Measurements from ENCODE around the gene SECTM1. TPM values are rescaled to one million over a fixed set of nuclear protein-coding genes. Genes with fewer than 3 reads are reported as not detected.

The SECTM1 gene
- total RNA-seq, 1 donor: 34.2 TPM

DNA sequence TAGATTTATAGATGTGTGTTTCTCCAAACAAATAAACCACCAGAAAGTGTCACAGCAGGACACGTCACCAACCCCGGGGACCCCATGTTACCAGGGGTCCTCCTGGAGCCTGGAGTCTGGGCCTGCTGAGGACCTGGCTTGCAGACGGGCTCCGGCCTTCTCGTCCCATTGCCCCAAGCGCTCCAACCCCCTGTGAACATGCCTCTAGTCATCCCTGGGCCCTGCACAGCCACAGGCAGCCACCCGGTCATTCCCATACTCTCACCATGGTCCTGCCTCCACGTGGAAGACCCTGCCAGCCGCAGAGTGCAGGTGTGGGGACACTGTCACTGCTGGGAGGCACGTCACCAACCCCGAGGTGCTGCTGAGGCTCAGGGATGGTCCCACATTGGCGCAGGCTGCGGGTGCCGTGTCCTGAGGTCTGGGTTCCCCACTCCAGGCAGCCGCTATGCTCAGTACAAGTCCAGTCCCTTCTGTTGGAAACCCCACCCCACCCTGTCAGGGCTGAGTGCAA is 4.5 kb downstream of the SECTM1 start:
- TF ChIP-seq CTCF (IDR thresholded peaks at IDR 0.05; ENCODE audit: insufficient read depth, low read length): no peak
- no peak overlapping the region for H3K4me3 ChIP-seq (ENCODE audit: low read depth, low read length)
- no peak for DNase-seq (ENCODE audit: low read depth)

DNA sequence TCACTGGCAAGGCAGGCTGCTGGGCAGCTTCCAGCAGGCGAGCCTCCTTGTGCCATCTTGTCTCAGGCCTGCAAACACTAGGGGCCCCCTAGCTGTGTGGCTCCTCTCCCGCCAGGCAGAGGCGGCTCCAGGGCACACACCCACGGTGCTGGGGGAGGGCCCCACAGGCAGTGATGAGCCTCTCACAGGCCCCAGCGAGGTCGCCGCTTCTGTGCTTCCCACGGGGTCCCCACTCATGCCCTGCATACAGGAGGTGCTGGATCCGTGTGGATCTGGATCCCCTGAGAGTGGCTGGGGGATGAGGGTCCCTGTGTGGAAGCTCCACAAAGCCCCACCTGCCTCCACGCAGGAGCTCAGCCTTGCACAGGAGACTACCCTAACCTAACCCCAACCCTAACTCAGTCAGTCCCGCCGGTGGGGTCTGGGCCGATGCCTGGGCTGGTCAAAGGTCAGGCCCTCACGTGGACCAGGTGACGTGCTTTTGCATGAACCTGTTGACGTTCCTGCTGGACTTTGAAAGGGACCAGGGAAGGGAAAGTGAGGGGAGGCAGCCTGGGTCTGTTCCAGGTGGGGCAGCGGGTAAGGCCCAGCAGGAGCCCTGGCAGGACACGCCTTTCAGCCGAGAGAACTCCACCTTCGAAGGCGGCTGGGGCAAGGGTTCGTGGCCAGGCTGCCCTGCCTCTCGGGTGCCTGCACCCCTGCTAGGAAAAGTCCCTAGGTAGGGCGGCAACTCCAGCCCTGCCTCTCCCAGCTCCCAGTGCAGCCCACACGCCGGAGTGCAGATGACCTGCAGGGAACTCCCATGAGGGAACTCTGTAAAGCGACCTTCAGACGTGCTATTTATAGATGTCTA is 5.2 kb downstream of the SECTM1 start:
- TF ChIP-seq CTCF (IDR thresholded peaks at IDR 0.05; ENCODE audit: insufficient read depth, low read length): no peak
- H3K4me3 ChIP-seq (ENCODE audit: low read depth, low read length): no peak overlapping the region
- no peak for DNase-seq (ENCODE audit: low read depth)

- TF ChIP-seq CTCF (IDR thresholded peaks at IDR 0.05; ENCODE audit: insufficient read depth, low read length): no peak
- H3K4me3 ChIP-seq (ENCODE audit: low read depth, low read length): no peak overlapping the region
- no peak for DNase-seq (ENCODE audit: low read depth)
These were observed 5.8 kb downstream of the SECTM1 start for GRCh38 chr17:82327757-82328140.

DNA sequence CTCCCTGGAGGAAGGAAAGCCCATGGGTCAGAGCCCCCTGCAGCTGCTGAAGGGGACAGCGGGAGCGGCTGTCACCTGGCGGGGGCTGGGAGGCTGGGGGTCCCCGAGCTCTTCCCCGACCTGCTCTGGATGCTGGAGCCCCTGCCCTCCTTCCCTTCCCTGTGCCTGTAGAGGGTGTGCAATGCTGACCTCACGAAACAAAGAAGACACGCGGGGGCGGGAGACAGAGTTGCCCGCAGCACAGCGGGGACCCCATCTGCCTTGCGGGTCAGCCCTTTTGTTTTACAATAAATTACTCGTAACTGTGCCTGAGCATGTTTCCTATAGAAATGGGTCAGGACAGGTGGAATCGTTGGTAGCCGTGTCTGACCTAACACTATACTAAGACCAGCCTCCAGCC is 6.3 kb downstream of the SECTM1 start:
- no peak for DNase-seq (ENCODE audit: low read depth)
- TF ChIP-seq CTCF (IDR thresholded peaks at IDR 0.05; ENCODE audit: insufficient read depth, low read length): no peak
- no peak overlapping the region for H3K4me3 ChIP-seq (ENCODE audit: low read depth, low read length)

DNA sequence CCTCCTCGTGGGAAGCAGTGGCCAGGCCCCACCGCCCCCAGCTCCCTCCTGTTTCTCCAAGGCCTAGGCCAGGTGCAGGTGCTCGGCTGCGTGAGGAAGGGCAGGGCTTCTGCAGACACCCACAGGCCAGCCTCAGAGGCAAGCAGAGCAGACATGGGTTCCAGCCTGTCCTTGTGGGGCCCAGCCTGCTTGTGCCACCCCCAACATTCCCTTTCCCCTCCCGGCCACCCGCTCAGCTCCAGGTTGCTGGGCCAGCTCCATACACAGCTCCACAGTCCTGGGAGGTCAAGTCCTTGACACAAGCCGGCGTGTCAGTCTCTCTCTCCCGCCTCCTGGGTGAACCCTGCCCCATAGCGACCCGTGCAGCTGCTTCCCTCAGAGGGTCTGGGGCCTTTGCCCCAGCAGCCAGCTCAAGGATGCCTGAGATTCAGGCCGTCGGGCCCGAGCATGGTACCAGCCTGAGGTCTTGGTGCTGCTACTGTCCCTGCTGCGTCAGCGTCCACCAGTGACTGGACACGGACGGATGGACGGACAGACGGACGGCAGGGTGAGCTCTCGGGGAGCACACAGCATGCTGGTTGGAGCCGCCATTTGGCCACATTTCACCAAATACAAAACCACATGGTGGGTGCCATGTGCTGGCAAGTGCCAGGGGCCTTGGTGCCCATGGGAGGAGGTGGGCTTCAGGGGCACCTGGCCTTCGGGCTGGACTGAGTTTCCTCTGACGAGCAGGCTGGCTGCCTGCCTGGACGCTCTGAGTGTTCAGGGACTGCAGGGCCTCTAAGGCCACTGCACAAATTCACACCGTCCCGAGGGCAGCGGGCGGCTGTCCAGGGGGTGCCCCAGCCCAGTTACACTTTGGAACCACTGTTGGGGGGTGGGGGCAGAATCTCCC is 8.0 kb downstream of the SECTM1 start:
- no peak overlapping the region for H3K4me3 ChIP-seq (ENCODE audit: low read depth, low read length)
- no peak for DNase-seq (ENCODE audit: low read depth)
- TF ChIP-seq CTCF (IDR thresholded peaks at IDR 0.05; ENCODE audit: insufficient read depth, low read length): no peak

DNA sequence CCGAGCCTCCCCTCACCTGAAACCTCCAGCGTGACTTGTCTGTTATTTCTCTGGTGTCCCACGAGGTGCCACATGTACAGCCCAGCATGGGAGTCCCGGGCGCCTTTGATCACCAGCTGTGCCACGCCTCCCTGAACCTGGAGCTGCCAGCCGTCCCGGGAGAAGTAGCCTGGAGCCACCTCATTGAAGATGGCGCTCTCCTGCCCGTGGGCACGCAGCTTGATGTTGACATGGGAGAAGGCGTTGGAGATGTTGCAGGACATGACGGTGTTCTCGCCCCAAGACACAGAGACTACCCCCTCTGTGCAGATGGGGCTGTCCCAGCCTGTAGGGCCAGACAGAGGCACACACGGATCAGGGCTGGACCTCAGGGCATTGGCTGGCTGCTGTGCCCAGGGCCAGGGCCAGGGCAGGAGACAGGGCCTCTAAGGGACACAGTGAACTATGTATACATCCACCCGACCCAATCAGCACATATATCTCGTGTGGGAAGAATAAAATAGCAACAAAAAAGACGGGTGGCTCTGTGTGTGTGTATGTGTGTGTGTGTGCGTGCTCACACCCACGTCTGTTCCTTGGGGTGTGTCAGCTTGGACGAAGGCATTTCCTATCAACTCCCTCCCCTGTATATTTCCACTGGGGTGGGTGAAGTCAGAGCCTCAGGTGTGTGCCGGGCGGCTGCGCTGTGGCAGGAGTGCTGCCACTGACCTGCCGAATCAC is 8.8 kb downstream of the SECTM1 start:
- no peak overlapping the region for H3K4me3 ChIP-seq (ENCODE audit: low read depth, low read length)
- no peak for TF ChIP-seq CTCF (IDR thresholded peaks at IDR 0.05; ENCODE audit: insufficient read depth, low read length)
- no peak for DNase-seq (ENCODE audit: low read depth)

All from fibroblast of the aortic adventitia (primary cell).